ENCODE results near the gene PGLYRP3.

PGLYRP3 gene

GRCh38 chr1:153253693-153254092 lies 59.1 kb downstream of the PGLYRP3 start:
- no peak for DNase-seq

GRCh38 chr1:153253076-153253475 lies 59.7 kb downstream of the PGLYRP3 start:
- DNase-seq, result no peak

GRCh38 chr1:153251988-153252387 lies 60.8 kb downstream of the PGLYRP3 start:
- no peak for DNase-seq

GRCh38 chr1:153251562-153251961 lies 61.2 kb downstream of the PGLYRP3 start:
- no peak for DNase-seq

- DNase-seq, result no peak
Observed at GRCh38 chr1:153251087-153251486, 61.7 kb downstream of the PGLYRP3 start.

- DNase-seq, result no peak
Observed at GRCh38 chr1:153250166-153250565, 62.6 kb downstream of the PGLYRP3 start.

GRCh38 chr1:153248176-153248879 lies 64.4 kb downstream of the PGLYRP3 start:
- no peak for DNase-seq

Data from NCI-H774 (cell line).